ENCODE measurements around the gene DEDD. TPM values are rescaled to one million over a fixed set of nuclear protein-coding genes. Genes with fewer than 3 reads are reported as not detected.

DEDD gene
- total RNA-seq: 22.7 and 22.8 TPM in 2 replicates

GRCh38 chr1:161132410-161133219 lies at the start of gene DEDD:
DEDD (minus strand) TSS chr1:161132667; CDS start chr1:161124462, 8,205 bp downstream.

GRCh38 chr1:161177112-161177935 lies 44.9 kb upstream of the DEDD start, which contains the start of gene B4GALT3:
B4GALT3 (minus strand) TSS chr1:161177507; CDS start chr1:161176060, 1,447 bp downstream.

GRCh38 chr1:161165742-161166668 lies 33.5 kb upstream of the DEDD start, which contains the start of gene PPOX:
PPOX (plus strand) TSS chr1:161166426; CDS start chr1:161166848, 422 bp downstream.

GRCh38 chr1:161159087-161159912 lies 26.8 kb upstream of the DEDD start, which contains the start of gene USP21:
USP21 (plus strand) TSS chr1:161159500; CDS start chr1:161160641, 1,141 bp downstream.

GRCh38 chr1:161153682-161154337 lies 21.3 kb upstream of the DEDD start, which contains the start of gene UFC1:
UFC1 (plus strand) TSS chr1:161153978; CDS start chr1:161153998, 20 bp downstream.

GRCh38 chr1:161117759-161118581 lies 14.5 kb downstream of the DEDD start, which contains the start of the genes NIT1 and PFDN2:
NIT1 (plus strand) TSS chr1:161118105; CDS start chr1:161118177, 72 bp downstream.
PFDN2 (minus strand) TSS chr1:161118037; CDS start chr1:161118026, 11 bp downstream.

GRCh38 chr1:161098210-161099068 lies 34.0 kb downstream of the DEDD start, which contains the start of gene KLHDC9:
KLHDC9 (plus strand) TSS chr1:161098361; CDS start chr1:161098536, 175 bp downstream.

GRCh38 chr1:161089251-161089924 lies 43.1 kb downstream of the DEDD start, which contains the start of gene NECTIN4:
NECTIN4 (minus strand) TSS chr1:161089558; CDS start chr1:161089296, 262 bp downstream.

Other genes starting within 250 kb of the DEDD start
- gene ITLN1, start 247.5 kb downstream of the DEDD start, total RNA-seq: 0.65 and 1.8 TPM in 2 replicates
- not detected in 2 replicates for gene ITLN2, start 177.9 kb downstream of the DEDD start, total RNA-seq
- gene F11R, start 111.5 kb downstream of the DEDD start, total RNA-seq: 13.0 and 20.9 TPM in 2 replicates
- 0.49 and 6.0 TPM in 2 replicates for gene TSTD1, start 93.7 kb downstream of the DEDD start, total RNA-seq
- gene USF1, start 86.7 kb downstream of the DEDD start, total RNA-seq: 49.8 and 57.2 TPM in 2 replicates
- 1.8 TPM in 1 of 2 replicates, not detected in the other for gene ARHGAP30, start 62.8 kb downstream of the DEDD start, total RNA-seq
- gene NECTIN4, start 43.1 kb downstream of the DEDD start, total RNA-seq: not detected in 2 replicates
- 0.16 and 7.6 TPM in 2 replicates for gene KLHDC9, start 34.3 kb downstream of the DEDD start, total RNA-seq
- 32.1 and 40.5 TPM in 2 replicates for gene PFDN2, start 14.6 kb downstream of the DEDD start, total RNA-seq
- gene NIT1, start 14.6 kb downstream of the DEDD start, total RNA-seq: 26.2 and 30.7 TPM in 2 replicates
- 60.6 and 78.7 TPM in 2 replicates for gene UFC1, start 21.3 kb upstream of the DEDD start, total RNA-seq
- 7.3 and 7.4 TPM in 2 replicates for gene USP21, start 26.8 kb upstream of the DEDD start, total RNA-seq
- gene PPOX, start 33.8 kb upstream of the DEDD start, total RNA-seq: 13.4 TPM in 2 replicates
- 15.3 and 17.0 TPM in 2 replicates for gene B4GALT3, start 44.8 kb upstream of the DEDD start, total RNA-seq
- 6.5 and 12.2 TPM in 2 replicates for gene ADAMTS4, start 66.4 kb upstream of the DEDD start, total RNA-seq
- gene NDUFS2, start 69.7 kb upstream of the DEDD start, total RNA-seq: 82.5 and 92.6 TPM in 2 replicates
- gene FCER1G, start 82.6 kb upstream of the DEDD start, total RNA-seq: not detected in 2 replicates
- gene APOA2, start 91.0 kb upstream of the DEDD start, total RNA-seq: not detected in 2 replicates
- 6.0 and 6.9 TPM in 2 replicates for gene TOMM40L, start 93.4 kb upstream of the DEDD start, total RNA-seq
- gene NR1I3, start 105.5 kb upstream of the DEDD start, total RNA-seq: not detected in 2 replicates
- gene PCP4L1, start 126.1 kb upstream of the DEDD start, total RNA-seq: not detected in 2 replicates
- 0.90 and 1.1 TPM in 2 replicates for gene MPZ, start 177.3 kb upstream of the DEDD start, total RNA-seq
- gene SDHC, start 181.7 kb upstream of the DEDD start, total RNA-seq: 19.9 and 38.8 TPM in 2 replicates
- not detected in 2 replicates for gene CFAP126, start 235.2 kb upstream of the DEDD start, total RNA-seq

Measured in cardiac atrium fibroblast (primary cell).